NCI-H774 (cell line): ENCODE results near the gene NOL3.

Source experiments
- DNase-seq: peaks from one replicate; lab custom pipeline; 2025; lab: John Stamatoyannopoulos, UW

The NOL3 gene

DNA sequence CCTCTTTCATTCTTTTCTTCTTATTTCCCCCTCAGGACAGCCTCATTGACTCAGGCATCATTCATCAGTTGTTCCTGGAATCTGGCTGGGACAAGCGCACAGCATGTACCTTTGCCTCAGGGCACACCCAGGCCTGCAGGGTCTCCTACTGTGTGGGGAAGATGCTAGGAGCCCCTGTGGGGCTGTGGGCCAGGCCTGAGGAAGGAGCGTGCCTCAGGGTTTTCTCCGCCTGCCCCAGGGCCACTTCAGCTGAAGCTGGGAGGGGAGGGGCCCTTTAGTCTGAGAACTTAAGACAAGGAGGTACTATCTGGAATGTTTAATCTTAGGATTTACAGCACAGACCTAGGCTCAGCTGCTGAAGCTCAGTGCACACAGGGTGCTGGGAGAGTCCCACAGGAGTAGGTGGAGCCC, 36.5 kb downstream of the NOL3 start:
- no peak for DNase-seq

GRCh38 chr16:67207249-67208091, 37.1 kb downstream of the NOL3 start:
- DNase-seq, result no peak

GRCh38 chr16:67208154-67208896, 38.0 kb downstream of the NOL3 start:
- DNase-seq, result no peak

DNA sequence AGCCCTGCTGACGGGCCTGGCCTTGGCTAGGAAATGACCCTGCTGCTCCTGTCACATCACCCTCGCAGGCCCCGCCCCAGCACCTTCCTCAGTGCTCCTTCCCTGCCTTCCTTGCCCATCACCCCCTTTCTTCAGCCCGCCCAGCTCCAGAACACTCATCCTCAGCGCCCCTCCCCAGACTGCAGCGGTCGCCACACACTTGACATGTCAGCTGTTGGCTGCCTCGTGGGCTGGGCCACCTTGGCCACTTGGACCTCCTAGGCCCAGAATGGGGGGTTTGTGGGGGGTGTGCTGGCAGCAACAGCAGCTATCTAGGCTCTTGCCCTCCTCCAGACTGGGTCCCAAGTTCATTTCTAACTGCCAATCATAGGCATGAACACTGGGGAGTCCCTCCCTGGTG, 39.2 kb downstream of the NOL3 start:
- DNase-seq, result no peak

- no peak for DNase-seq
These were observed 40.0 kb downstream of the NOL3 start for GRCh38 chr16:67210069-67210937.

- no peak for DNase-seq
These were observed 41.3 kb downstream of the NOL3 start for GRCh38 chr16:67211674-67212073.

DNA sequence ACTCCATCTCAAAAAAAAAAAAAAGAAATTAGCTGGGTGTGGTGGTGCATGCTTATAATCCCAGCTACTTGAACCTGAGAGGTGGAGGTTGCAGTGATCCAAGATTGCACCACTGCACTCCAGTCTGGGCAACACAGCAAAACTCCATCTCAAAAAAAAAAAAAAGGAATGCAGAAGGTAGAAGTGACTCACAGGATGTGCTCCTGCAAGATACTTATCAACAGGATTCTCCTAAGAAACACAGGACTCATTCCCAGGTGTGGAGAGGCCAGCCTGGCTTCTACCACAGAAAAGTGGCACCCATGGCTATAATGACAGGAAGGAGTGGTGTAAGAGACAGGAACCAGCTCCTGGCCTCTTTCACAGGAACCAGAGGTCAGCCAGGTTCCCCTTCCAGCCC, 42.4 kb downstream of the NOL3 start:
- no peak for DNase-seq

GRCh38 chr16:67213197-67214019, 43.1 kb downstream of the NOL3 start:
- DNase-seq, result no peak

DNA sequence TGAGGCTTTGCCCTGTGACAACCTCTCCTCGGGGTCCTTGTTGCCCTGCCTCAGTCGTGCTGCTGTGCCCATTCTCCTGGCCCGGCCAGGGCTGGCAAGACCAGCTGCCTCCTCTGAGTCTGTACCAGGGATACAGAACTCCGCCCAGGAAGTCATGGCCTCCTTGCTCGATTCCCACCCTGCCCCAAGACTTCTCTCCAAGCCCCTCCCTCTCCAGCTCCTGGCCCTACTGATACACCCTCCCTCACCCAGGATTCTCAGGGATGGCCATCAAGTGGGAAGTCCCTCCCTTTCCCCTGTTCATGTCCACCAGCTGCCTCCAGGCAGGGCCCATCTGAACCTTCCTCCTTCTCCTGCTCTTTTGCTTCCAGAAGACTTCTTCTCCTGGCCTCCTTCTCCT, 45.4 kb downstream of the NOL3 start:
- no peak for DNase-seq

GRCh38 chr16:67216612-67217490, 46.5 kb downstream of the NOL3 start:
- no peak for DNase-seq

- DNase-seq, result no peak
These were observed 53.7 kb downstream of the NOL3 start for GRCh38 chr16:67223992-67224391.
